Cardiac fibroblast (primary cell): ENCODE data around the gene ZNF791.

Source experiments
- DNase-seq, 2 donors: peaks; one replicate each; pipeline versions ENCODE4 v3.0.0 to v3.0.0-alpha.2; 2010; ENCODE audit warnings: low read depth in 2 of 2
- H3K4me3 ChIP-seq, 2 donors: replicated peaks in 1 of 2; 1 replicate in 1 of 2; 2 replicates in 1 of 2; pipeline ENCODE4 v1.5.1; 2011; ENCODE audit warnings: low read depth in 2 of 2, low read length in 2 of 2, mild to moderate bottlenecking in 2 of 2, moderate library complexity in 1 of 2
- CTCF ChIP-seq: IDR thresholded peaks from one replicate; pipeline ENCODE4 v1.5.1; 2011; ENCODE audit warnings: low read depth, mild to moderate bottlenecking, low read length, inconsistent platforms

Gene ZNF791

GRCh38 chr19:12581100-12581499 lies 29.6 kb upstream of the ZNF791 start:
- no peak for TF ChIP-seq CTCF
- H3K4me3 ChIP-seq: no peak overlapping the region
- no peak for DNase-seq

GRCh38 chr19:12596485-12596884 lies 14.2 kb upstream of the ZNF791 start:
- no peak for TF ChIP-seq CTCF
- H3K4me3 ChIP-seq: no peak overlapping the region
- DNase-seq: no peak

- TF ChIP-seq CTCF: no peak
- DNase-seq: no peak
- no peak overlapping the region for H3K4me3 ChIP-seq
Observed at GRCh38 chr19:12596927-12597548, 13.7 kb upstream of the ZNF791 start.

GRCh38 chr19:12597594-12597993 lies 13.1 kb upstream of the ZNF791 start:
- no peak overlapping the region for H3K4me3 ChIP-seq
- no peak for TF ChIP-seq CTCF
- DNase-seq: no peak

- no peak for DNase-seq
- no peak for TF ChIP-seq CTCF
- H3K4me3 ChIP-seq: no peak overlapping the region
Observed at GRCh38 chr19:12603714-12604113, 7.0 kb upstream of the ZNF791 start.

- TF ChIP-seq CTCF: no peak
- no peak for DNase-seq
- H3K4me3 ChIP-seq: no peak overlapping the region
Observed at GRCh38 chr19:12606796-12607195, 3.9 kb upstream of the ZNF791 start.

- H3K4me3 ChIP-seq: no peak overlapping the region
- TF ChIP-seq CTCF: no peak
- no peak for DNase-seq
Observed at GRCh38 chr19:12607631-12608030, 3.1 kb upstream of the ZNF791 start.
